Measurements from ENCODE around the gene RBMY1F. TPM values are rescaled to one million over a fixed set of nuclear protein-coding genes. Genes with fewer than 3 reads are reported as not detected.

RBMY1F gene
- not detected in 2 replicates for total RNA-seq

GRCh38 chrY:22182823-22183222 is at the start of gene RBMY1F:
RBMY1F (minus strand) TSS chrY:22182923; CDS start chrY:22180969, 1,954 bp downstream.

Other genes starting within 250 kb of the RBMY1F start
- not detected in 2 replicates for gene RBMY1J, start 220.5 kb upstream of the RBMY1F start, total RNA-seq

All from hair follicular keratinocyte (primary cell).